Measurements from ENCODE around the gene SCAMP2.

Gene SCAMP2

GRCh38 chr15:74830868-74831267, 42.3 kb downstream of the SCAMP2 start:
- DNase-seq (ENCODE audit: low read depth), result no peak
- TF ChIP-seq CTCF (IDR thresholded peaks at IDR 0.05; ENCODE audit: low read depth, low read length) (no peak), MAX (IDR thresholded peaks at IDR 0.05; ENCODE audit: low read depth, low read length) (no peak), MYC (IDR thresholded peaks at IDR 0.05; ENCODE audit: low read depth, low read length) (no peak), POLR2A (IDR thresholded peaks at IDR 0.05; ENCODE audit: extremely low read depth, insufficient read length) (no peak)
- H3K4me3 ChIP-seq (ENCODE audit: low read depth, low read length), result no peak overlapping the region

GRCh38 chr15:74829991-74830390, 43.2 kb downstream of the SCAMP2 start:
- TF ChIP-seq MAX (IDR thresholded peaks at IDR 0.05; ENCODE audit: low read depth, low read length) (no peak), MYC (IDR thresholded peaks at IDR 0.05; ENCODE audit: low read depth, low read length) (no peak), CTCF (IDR thresholded peaks at IDR 0.05; ENCODE audit: low read depth, low read length) (no peak), POLR2A (IDR thresholded peaks at IDR 0.05; ENCODE audit: extremely low read depth, insufficient read length) (no peak)

GRCh38 chr15:74829486-74829885, 43.7 kb downstream of the SCAMP2 start:
- H3K4me3 ChIP-seq (ENCODE audit: low read depth, low read length), result no peak overlapping the region
- TF ChIP-seq MYC (IDR thresholded peaks at IDR 0.05; ENCODE audit: low read depth, low read length), result no peak
- TF ChIP-seq MAX (IDR thresholded peaks at IDR 0.05; ENCODE audit: low read depth, low read length), result no peak
- no peak for TF ChIP-seq POLR2A (IDR thresholded peaks at IDR 0.05; ENCODE audit: extremely low read depth, insufficient read length)
- TF ChIP-seq CTCF (IDR thresholded peaks at IDR 0.05; ENCODE audit: low read depth, low read length), result no peak
- no peak for DNase-seq (ENCODE audit: low read depth)

More at GRCh38 chr15:74829991-74830390, 43.2 kb downstream of the SCAMP2 start:
- no peak for DNase-seq (ENCODE audit: low read depth)
- no peak overlapping the region for H3K4me3 ChIP-seq (ENCODE audit: low read depth, low read length)

GRCh38 chr15:74828835-74829234, 44.3 kb downstream of the SCAMP2 start:
- no peak overlapping the region for H3K4me3 ChIP-seq (ENCODE audit: low read depth, low read length)
- TF ChIP-seq CTCF (IDR thresholded peaks at IDR 0.05; ENCODE audit: low read depth, low read length) (no peak), MYC (IDR thresholded peaks at IDR 0.05; ENCODE audit: low read depth, low read length) (no peak), POLR2A (IDR thresholded peaks at IDR 0.05; ENCODE audit: extremely low read depth, insufficient read length) (no peak), MAX (IDR thresholded peaks at IDR 0.05; ENCODE audit: low read depth, low read length) (no peak)
- DNase-seq (ENCODE audit: low read depth), result no peak

GRCh38 chr15:74827614-74828013, 45.6 kb downstream of the SCAMP2 start:
- no peak for DNase-seq (ENCODE audit: low read depth)
- TF ChIP-seq POLR2A (IDR thresholded peaks at IDR 0.05; ENCODE audit: extremely low read depth, insufficient read length), result no peak
- TF ChIP-seq CTCF (IDR thresholded peaks at IDR 0.05; ENCODE audit: low read depth, low read length), result peak; percentile 13
- H3K4me3 ChIP-seq (ENCODE audit: low read depth, low read length), result no peak overlapping the region

GRCh38 chr15:74826921-74827320, 46.2 kb downstream of the SCAMP2 start:
- TF ChIP-seq MAX (IDR thresholded peaks at IDR 0.05; ENCODE audit: low read depth, low read length), result no peak
- DNase-seq (ENCODE audit: low read depth), result no peak
- no peak overlapping the region for H3K4me3 ChIP-seq (ENCODE audit: low read depth, low read length)
